Measurements from ENCODE around the gene JADE2.
"Not testable (repeated sequence)": the region's sequence is repeated elsewhere in the genome, so short reads cannot be mapped to it uniquely, and the experiment has no call there.

The JADE2 gene

DNA sequence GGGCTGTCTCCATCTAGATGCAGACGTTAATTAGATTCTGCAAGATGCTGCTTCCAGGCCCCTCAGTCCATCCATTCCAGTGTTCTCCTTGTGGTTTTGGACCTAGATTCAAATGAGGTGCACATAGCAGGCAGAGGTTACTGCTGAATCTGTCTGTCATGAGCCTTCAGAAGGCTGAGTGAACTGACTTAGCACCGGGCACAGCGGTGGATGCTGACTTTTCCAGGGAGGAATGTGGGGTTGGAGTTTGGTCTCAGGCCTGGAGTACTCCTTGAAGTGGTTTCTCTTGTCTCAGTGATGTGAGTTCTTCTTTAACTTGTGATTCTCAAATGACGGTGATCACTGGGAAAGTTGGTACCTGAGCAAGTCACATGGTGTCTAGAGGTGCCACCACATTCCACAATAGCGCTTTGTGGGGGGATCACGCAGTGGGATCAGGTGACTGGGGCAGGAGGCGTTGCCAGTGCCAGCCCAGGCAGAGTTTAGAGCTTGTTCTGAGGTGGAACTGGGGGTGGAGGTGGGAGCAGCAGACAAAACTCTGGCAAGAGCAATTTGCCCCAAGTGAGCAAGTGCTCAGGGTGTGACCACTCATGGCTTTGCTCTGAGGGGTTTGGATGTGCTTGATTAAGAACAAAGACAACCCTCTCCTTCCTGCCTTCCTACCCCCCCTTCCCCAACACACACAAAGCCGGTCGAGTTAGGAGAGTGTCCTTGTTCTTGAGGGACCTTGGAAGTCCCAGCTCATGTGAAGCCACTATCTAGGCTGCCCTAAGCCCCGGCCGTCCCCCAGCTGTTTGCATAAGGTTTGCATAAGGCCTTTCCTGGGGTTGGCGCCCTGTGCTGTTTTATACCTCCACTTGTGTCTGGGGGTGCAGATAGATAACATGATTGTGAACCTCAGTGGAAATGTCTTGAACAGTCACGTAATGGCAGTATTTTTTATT is 25.1 kb downstream of the JADE2 start:
- DNase-seq (ENCODE audit: low read depth in 2 of 3, low spot score in 2 of 3) = no peak

DNA sequence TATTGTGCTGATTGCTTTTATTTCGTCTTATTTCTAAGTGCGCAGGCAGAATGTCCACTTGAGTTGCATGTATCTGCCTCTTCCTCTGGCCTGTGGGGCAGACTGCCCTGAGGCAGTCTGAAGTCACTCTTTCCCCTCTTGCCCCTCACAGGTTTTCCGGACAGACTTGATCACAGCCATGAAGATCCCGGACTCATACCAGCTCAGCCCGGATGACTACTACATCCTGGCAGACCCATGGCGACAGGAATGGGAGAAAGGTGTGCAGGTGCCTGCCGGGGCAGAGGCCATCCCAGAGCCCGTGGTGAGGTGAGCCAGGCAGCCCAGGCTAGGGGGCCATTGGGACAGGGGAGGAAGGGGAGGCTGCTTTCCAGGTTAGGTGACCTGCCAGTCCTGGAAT is 26.4 kb downstream of the JADE2 start:
- no peak for DNase-seq (ENCODE audit: low read depth in 2 of 3, low spot score in 2 of 3)

DNA sequence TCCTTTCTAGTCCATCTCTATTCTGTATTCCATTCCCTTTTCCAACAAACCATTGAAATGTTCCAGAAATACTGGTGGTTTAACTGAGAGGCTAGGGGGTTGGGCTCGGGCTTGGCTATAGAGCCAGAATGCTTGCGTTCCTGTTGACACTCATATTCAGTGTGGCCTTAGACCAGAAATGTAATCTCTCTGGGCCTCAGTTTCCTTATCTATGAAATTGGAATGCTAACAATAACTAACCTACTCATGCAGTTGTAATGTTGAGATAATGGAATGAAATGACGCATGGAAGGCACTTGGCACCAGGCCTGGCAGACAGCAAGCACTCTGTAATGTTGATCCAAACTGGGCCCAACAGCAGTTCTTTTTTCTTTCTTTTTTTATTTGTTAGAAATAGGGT is 26.8 kb downstream of the JADE2 start:
- DNase-seq (ENCODE audit: low read depth in 2 of 3, low spot score in 2 of 3) = no peak

DNA sequence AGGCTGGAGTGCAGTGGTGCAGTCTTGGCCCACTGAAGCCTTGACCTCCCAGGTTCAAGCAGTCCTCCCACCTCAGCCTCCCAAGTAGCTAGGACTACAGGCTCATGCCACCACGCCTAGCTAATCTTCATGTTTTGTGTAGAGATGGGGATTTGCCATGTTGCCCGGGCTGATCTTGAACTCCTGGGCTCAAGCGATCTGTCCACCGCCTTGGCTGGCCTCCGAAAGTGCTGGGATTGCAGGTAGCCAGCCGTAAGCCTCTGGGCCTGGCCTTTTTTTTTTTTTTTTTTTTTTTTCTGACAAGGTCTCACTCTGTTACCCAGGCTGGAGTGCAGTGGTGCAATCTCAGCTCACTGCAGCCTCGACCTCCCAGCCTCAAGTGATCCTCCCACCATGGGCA is 27.2 kb downstream of the JADE2 start:
- not testable (repeated sequence) for DNase-seq (ENCODE audit: low read depth in 2 of 3, low spot score in 2 of 3)

DNA sequence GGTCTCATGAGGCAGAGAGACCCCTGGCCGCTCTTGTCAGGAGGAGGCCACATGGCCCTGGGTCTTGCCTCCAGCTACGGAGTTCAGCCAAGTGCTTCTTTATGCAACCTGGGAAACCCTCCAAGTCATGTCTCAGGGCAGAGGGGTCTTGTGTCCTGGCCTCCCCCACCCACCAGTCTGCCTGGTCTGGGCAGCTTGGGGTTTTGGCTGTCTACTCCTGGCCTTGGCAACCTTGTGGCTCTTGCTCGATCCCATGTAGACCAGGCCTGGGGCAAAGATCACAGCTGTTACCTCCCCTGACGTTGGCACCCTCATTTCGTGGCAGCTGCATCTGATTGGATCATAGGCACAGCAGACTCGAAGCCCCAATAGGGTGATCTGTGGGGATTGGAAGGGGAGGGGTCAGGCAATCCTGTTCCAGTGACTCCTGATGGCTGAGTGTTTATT is 28.4 kb downstream of the JADE2 start:
- DNase-seq (ENCODE audit: low read depth in 2 of 3, low spot score in 2 of 3) = no peak

DNA sequence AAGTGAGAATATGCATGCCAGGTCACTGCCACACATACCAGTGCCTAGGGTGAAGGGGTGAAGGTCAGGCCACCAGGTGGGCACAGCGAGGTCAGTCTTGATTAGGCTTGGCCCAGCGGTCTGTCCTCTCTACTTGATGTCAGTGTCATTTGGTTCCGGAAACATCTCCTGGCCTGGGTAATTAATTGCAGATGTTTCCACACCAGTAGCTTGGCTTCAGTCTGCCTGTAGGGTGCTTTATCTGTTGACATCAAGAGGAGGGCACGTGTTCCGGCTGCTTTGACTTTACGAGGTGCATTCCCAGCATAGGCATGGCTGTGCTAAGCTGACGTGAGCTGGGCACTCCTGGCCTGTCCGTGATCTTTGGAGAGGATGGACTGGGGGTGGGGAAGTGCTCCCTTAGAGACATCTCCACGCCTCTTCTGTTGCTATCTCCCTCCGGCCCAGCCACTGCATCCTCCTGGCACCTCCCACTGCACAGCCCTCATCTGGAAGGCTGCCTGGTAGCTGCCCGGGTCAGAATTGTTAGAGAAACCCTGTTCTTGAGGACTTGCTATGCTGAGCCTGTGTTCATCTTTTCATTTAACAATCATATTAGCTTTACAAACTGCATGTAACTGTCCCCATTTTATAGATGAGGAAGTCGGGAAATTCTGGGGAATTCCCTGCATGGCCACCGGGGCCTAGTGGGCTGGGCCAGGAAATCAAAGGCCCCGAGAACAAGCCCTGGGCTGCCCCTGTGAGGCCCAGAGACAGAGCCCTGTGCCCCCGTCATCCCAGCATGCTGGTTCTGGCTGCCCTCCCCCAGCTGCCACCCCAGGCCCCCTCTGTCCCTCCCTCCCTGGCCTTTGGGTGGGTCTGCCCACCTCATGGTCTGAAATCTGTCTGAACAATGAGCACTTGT is 29.1 kb downstream of the JADE2 start:
- DNase-seq (ENCODE audit: low read depth in 2 of 3, low spot score in 2 of 3) = peak in 1 of 3 experiments; percentile 48

DNA sequence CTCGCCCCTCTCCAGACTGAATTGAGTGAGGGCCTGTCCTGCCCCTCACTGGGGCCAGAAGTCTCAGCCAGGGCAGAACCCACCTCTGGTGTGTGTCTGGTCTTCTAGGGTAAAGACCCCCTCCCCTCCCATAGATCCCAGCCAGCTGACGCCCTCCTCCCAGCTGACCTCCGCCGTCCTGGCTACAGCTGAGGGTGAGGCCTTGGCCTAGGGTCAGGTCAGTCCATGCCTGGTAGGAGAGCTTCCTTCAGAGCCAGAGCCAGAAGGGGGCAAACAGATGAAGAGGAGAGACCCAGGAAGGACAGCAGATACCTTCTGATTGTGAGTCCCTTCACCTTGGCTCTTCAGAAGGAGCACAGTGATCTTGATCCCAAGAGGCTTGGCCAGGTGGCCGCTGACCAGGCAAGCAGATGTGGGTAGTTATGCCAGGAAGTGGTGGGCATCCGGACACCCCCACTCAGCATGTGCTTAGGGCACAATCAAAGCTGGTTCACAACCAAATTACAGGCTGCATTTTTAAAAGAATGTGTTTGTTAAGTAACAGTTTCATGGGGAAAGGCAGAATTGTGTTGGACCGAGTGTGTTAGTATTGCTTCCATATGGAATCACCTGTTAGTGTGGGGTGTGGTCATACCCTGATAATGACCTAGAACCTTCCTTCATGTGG is 29.9 kb downstream of the JADE2 start:
- DNase-seq (ENCODE audit: low read depth in 2 of 3, low spot score in 2 of 3) = no peak

DNA sequence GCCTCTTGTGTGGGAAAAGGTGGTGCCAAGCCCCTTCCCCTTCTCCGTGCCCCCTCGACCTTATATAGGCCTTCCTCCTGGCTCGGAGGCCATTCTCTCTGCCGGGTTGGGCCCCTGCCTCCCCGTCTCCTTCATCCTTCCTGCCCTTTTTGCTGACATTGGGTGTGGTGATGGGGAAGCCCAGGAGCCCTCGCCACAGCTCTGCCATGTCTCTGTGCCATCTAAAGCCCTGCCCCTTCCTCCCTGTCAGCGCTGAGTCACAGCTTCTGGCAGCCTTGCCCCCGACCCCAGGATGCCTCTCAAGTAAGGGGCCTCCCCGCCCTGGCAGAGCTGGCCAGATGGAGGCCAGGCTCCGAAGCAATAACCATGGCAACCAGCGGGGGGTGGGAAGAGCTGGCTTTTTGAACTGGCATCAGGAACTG is 30.4 kb downstream of the JADE2 start:
- DNase-seq (ENCODE audit: low read depth in 2 of 3, low spot score in 2 of 3) = peak; percentile 52 to 70 (median 57)

DNA sequence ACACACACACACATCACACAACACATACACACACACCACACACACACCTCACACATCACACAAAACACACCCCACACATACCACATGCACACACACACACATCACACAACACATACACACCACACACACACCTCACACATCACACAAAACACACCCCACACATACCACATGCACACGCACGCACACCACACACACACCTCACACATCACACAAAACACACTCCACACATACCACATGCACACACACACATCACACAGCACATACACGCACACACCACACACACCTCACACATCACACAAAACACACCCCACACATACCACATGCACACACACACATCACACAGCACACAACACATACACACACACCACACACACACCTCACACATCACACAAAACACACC is 31.1 kb downstream of the JADE2 start:
- not testable (repeated sequence) for DNase-seq (ENCODE audit: low read depth in 2 of 3, low spot score in 2 of 3)

DNA sequence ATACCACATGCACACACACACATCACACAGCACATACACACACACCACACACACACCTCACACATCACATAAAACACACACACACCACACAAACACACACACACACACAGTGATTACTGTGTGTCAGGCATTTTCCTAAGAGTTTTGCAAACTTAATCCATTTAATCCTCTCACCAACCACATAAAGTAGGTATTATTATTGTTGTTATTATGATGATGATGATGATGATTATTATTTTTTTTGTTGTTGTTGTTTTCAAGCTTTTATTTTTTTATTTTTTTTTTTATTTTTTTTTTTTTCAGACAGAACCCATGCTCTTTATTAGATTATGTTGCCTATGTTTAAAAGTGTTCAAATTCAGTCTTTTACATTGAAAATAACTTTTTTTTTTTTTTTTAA is 31.5 kb downstream of the JADE2 start:
- DNase-seq (ENCODE audit: low read depth in 2 of 3, low spot score in 2 of 3) = no peak

DNA sequence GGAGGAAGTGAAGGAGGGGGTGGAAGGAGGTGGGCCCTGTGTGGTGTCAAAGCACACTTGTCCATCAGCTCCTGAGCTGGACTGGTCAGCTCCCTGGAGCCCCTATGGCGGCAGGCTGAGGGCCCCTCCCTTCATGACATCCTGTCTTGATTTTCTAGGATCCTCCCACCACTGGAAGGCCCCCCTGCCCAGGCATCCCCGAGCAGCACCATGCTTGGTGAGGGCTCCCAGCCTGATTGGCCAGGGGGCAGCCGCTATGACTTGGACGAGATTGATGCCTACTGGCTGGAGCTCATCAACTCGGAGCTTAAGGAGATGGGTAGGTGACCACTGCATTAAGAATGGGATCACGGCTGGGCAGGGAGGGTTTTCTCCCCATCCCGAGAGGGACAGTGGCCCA is 34.2 kb downstream of the JADE2 start:
- no peak for DNase-seq (ENCODE audit: low read depth in 2 of 3, low spot score in 2 of 3)

DNA sequence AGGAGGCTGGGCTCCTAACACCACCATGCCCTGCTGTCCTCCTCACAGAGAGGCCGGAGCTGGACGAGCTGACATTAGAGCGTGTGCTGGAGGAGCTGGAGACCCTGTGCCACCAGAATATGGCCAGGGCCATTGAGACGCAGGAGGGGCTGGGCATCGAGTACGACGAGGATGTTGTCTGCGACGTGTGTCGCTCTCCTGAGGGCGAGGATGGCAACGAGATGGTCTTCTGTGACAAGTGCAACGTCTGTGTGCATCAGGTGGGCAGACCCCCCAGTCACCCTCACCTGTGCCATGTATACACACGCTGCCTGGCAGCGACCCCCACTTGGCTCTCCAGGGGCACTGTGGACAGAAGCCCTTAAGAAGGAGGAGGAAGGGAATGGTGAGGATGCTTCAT is 35.2 kb downstream of the JADE2 start:
- DNase-seq (ENCODE audit: low read depth in 2 of 3, low spot score in 2 of 3) = no peak

DNA sequence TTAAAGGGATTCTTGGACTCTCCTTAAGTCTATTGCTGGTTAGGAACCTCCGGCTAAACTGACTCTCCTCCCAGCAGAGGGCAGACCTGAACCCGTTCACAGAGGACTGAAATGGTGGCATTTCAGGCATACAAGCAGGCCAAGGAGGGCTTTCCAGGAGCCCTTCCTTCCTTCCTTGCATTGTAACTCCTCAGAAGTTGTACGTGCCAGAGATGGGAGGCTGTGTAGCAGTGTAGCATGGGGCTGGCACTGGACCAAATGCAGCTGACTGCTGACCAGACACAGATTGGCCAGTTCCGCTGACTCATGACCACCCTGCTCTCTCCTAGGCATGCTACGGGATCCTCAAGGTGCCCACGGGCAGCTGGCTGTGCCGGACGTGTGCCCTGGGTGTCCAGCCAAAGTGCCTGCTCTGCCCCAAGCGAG is 36.4 kb downstream of the JADE2 start:
- DNase-seq (ENCODE audit: low read depth in 2 of 3, low spot score in 2 of 3) = no peak

DNA sequence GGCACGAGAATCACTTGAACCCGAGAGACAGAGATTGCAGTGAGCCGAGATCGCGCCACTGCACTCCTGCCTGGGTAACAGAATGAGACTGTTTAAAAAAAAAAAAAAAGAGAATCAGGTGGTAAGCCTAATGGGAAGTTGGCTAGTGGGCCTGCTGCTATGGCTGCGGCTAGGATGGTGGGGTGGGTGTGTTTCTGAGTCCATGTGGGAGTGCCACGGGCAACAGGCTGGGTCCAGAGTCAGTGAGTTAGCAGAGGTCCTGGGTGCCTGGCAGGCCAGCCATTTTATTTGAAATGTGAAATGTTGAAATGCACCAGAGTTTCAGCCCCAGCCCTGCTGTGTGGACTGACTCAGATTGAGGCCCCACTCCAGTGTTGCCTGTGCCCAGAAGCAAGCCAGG is 37.8 kb downstream of the JADE2 start:
- no peak for DNase-seq (ENCODE audit: low read depth in 2 of 3, low spot score in 2 of 3)

DNA sequence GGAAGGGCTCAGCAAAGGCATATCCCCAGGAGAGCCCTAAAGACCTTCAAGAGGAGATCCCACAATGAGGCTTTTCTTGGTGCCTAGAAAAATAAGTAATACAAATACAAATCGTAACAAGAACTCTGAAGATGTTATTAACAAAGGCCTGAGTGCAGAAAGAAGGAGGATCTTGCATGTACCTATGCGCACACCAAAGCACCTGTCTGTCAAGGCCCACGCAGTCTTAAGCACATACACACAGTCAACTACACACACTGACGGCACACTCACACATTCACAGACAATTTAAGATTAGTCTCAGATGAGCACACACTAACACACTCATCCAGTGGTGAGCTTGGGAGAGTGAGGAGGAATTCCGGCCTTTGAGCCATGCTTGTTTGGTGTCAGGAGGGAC is 38.5 kb downstream of the JADE2 start:
- DNase-seq (ENCODE audit: low read depth in 2 of 3, low spot score in 2 of 3) = no peak

DNA sequence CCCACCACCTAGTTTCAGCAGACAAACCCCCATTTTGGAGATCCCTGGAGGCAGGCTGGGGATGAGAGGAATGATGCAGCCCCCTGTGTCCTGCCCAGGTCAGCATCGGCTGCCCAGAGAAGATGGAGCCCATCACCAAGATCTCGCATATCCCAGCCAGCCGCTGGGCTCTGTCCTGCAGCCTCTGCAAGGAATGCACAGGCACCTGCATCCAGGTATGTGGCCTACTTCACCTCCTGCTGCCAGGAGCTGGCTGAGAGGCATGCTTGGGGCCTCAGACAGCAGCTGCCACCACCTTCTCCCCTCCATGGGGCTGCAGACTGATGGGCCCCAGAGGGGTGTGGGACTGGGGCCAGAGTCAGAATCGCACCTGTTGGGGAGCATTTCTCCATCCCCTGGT is 38.9 kb downstream of the JADE2 start:
- no peak for DNase-seq (ENCODE audit: low read depth in 2 of 3, low spot score in 2 of 3)

DNA sequence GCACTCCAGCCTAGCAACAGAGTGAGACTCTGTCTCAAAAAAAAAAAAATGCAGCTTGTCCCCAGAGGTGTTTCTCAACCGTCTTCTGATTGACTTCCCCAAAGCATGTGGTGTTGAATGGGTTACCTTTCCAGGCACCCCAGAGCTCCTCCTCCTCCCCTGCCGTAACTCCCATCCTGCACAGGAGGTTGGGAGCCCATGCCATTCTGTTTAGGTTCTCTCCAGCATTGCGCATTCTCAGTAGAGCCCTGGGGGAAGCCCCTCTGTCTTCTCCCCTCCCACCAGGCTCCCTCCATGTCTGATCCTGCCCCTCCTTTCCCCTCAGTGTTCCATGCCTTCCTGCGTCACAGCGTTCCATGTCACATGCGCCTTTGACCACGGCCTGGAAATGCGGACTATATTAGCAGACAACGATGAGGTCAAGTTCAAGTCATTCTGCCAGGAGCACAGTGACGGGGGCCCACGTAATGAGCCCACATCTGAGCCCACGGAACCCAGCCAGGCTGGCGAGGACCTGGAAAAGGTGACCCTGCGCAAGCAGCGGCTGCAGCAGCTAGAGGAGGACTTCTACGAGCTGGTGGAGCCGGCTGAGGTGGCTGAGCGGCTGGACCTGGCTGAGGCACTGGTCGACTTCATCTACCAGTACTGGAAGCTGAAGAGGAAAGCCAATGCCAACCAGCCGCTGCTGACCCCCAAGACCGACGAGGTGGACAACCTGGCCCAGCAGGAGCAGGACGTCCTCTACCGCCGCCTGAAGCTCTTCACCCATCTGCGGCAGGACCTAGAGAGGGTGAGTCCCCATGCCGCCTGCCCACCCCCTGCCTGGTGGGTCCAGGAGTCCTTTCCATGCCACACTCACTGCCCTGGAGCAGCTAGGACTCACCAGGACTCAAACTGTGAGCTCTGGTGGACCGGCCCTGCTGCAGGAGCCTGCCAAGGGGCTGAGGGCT is 40.6 kb downstream of the JADE2 start:
- DNase-seq (ENCODE audit: low read depth in 2 of 3, low spot score in 2 of 3) = no peak

DNA sequence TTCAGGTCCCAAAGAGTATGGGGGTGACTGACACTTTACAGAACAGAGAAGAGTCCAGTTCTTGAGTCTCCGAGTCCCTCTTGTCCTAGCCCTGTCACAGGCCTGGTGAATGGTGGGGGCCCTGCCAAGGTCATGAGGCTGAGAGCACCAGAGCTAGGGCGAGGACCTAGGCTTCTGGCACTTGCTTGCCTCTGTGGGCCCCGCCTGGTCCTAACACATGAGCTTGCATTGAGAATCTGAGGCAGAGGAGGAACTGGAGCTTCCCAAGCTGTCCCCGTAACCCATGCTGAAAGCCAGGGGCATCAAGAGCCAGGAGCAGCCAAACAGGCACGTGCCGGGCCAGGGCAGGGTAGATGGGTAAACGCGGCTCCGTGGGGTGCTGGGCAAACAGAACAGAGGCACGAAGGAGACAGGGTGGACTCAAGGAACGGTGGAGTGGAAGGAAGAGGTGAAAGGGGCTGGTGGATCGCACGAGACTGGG is 41.3 kb downstream of the JADE2 start:
- no peak for DNase-seq (ENCODE audit: low read depth in 2 of 3, low spot score in 2 of 3)

DNA sequence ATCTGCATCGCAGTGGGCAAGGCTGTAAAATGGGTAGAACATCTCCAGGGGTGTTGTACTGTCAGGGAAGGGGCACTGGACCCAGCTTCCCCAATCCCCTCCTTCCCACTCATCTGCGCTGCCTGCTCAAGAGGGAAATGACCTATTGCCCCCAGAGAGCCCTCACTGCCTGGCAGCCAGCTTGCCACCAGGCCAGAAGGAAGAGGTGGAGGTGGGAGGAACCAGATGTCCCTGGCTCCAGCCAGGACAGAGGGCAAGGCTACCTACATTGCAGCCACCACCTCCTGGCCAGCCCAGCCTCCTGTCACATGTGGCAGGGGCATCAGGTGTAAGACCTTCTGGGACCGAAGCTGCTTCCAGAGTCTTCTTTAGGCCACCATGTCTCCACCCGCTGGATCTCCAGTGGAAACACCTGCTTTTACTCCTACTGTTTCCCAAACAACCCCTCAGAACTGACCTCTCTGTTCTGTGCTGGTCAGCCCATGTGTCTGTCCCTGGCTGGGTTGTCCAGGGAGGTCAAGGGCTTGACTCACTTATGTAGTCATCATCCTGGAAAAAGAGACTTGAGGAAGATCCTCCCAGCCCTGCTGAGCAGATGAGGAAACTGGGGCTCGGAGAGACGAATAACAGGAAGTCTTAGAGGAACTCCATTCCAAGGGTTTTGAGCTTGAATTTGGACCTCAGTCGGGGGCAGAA is 42.3 kb downstream of the JADE2 start:
- no peak for DNase-seq (ENCODE audit: low read depth in 2 of 3, low spot score in 2 of 3)

DNA sequence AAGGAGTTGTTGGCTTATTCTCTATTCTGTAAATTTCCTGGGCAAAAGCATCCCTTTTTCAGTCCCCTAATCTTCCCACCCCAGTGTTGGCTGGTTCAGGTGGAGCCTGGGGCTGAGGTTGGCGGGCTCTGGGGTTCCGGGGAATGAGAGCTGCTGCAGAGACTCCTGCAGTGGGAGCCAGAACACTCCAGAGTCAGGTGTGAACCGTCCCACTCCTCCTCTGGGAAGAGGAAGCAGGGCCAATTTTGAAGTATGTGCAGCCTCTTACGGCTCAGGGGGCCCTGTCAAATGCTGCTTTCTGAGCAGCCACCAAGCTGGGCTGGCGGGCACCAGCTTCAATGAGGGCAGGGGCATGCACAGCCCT is 42.8 kb downstream of the JADE2 start:
- DNase-seq (ENCODE audit: low read depth in 2 of 3, low spot score in 2 of 3) = no peak

Measured in activated CD8-positive, alpha-beta memory T cell treated with anti-CD3 and anti-CD28 coated beads for 48 hours (primary cell).